Psoas muscle (tissue), 8 donors: ENCODE data around the gene STEAP2. TPM values are rescaled to one million over a fixed set of nuclear protein-coding genes. Genes with fewer than 3 reads are reported as not detected.

ENCODE experiments used
- ATAC-seq, 4 donors: fragments of 200-7000 bp; cut with Tn5 transposase; one replicate each; pipeline ENCODE4 v1.9.1; 2020; ENCODE audit warnings: moderate library complexity in 3 of 4, mild to moderate bottlenecking in 2 of 4
- DNase-seq, 2 donors: peaks; one replicate each; pipeline ENCODE4 v3.0.0-alpha.2; 2020
- H3K27ac ChIP-seq: fragments of 200-600 bp; one replicate; pipeline ENCODE4 v1.8.0; 2022
- H3K27me3 ChIP-seq, 3 donors: fragments of 200-600 bp in 1 of 3; one replicate each; pipeline versions ENCODE4 v1.6.1 to v1.8.0; 2013 to 2022; ENCODE audit warnings: low read length in 2 of 3, mild to moderate bottlenecking in 2 of 3, moderate library complexity in 1 of 3; ENCODE audit not compliant: insufficient read depth in 3 of 3
- H3K36me3 ChIP-seq, 2 donors: fragments of 200-600 bp in 1 of 2; one replicate each; pipeline versions ENCODE4 v1.6.1 to v1.8.0; 2013 to 2022; ENCODE audit warnings: low read depth in 1 of 2, mild to moderate bottlenecking in 1 of 2, moderate library complexity in 1 of 2; ENCODE audit not compliant: insufficient read depth in 1 of 2
- H3K4me1 ChIP-seq: fragments of 200-600 bp; one replicate; pipeline ENCODE4 v1.8.0; 2022
- H3K4me3 ChIP-seq: fragments of 200-600 bp; one replicate; pipeline ENCODE4 v1.8.0; 2022; ENCODE audit warnings: mild to moderate bottlenecking
- H3K9me3 ChIP-seq: fragments of 200-600 bp; one replicate; pipeline ENCODE4 v1.8.0; 2022
- CTCF ChIP-seq: fragments of 200-600 bp; IDR thresholded peaks from one replicate; pipeline ENCODE4 v1.8.0; 2022; ENCODE audit warnings: antibody characterized with exemption
- WGBS, 3 donors: extraction: QIAGEN DNeasy Blood & Tissue Kit; methylation state at CpG; one replicate each; pipeline versions ENCODE4 v1.1.6 to v1.1.7; 2013; 5-methylcytosine and 5-hydroxymethylcytosine counted together
- intact Hi-C, 2 donors: fragments of 100-400 bp; cut with DNase I; formaldehyde crosslinking; loops; one replicate each; pipeline versions ENCODE4 v1.11.0 to v1.14.2; 2022
- polyA plus RNA-seq, 3 donors: library from polyadenylated mRNA; stranded (reverse); fragments of 200-250 nt; gene quantifications; one replicate each; pipeline ENCODE4 v1.2.3, GENCODE V29; 2013
- total RNA-seq, 4 donors: library from RNA; stranded (reverse); fragmentation: NEBNext Ultra II Directional in 2 of 4; extraction: Animal tissue kit (Norgen Biotek cat#: 25700) in 2 of 4; gene quantifications; one replicate each; pipeline versions ENCODE4 v1.2.1 to v1.2.4, GENCODE V29; 2021 to 2023
- donor health status: healthy with polysubstance abuse.
- donor health status: DM: no; HTN: no; CAD: no; lungs with moderate emphysema.
- donor health status: Bipolar disorder and iron deficiency.
- donor health status: healthy.
- donor health status: DM: yes; HTN: yes; CAD: no.
- donor health status: DM: no; HTN: no; CAD: no.
- donor health status: DM: no; HTN: no; CAD: no.
- donor health status: DM: yes; HTN: yes; CAD: no.

STEAP2 gene
- total and polyA plus RNA-seq, 7 donors = 0.32 to 3.7 (median 1.4) TPM

GRCh38 chr7:90242369-90243168, 31.0 kb downstream of the STEAP2 start:
- H3K36me3 ChIP-seq = no peaks in the 10 kb centered on the region
- peaks cover 10% of the 10 kb centered on the region for H3K4me1 ChIP-seq
- no peak for TF ChIP-seq CTCF
- no peak for ATAC-seq
- H3K4me3 ChIP-seq = no peak overlapping the region
- intact Hi-C loops = no loop called here
- H3K27ac ChIP-seq = no peak overlapping the region
- 65 to 84% (median 69%) methylated on average over 3 of the region's 3 CpGs for WGBS, 3 donors
- H3K9me3 ChIP-seq = no peaks in the 10 kb centered on the region
- no peak for DNase-seq
- H3K27me3 ChIP-seq = no peaks in the 10 kb centered on the region

GRCh38 chr7:90243556-90243955, 32.0 kb downstream of the STEAP2 start:
- ATAC-seq = no peak
- no peak for DNase-seq
- H3K4me3 ChIP-seq = no peak overlapping the region
- TF ChIP-seq CTCF = no peak
- intact Hi-C loops = no loop called here
- WGBS, 3 donors = 24 to 40% (median 32%) methylated on average over 1 of the region's 1 CpG
- H3K36me3 ChIP-seq = no peaks in the 10 kb centered on the region
- no peaks in the 10 kb centered on the region for H3K27me3 ChIP-seq
- no peaks in the 10 kb centered on the region for H3K9me3 ChIP-seq
- no peak overlapping the region for H3K27ac ChIP-seq
- peaks cover 10% of the 10 kb centered on the region for H3K4me1 ChIP-seq

- WGBS, 3 donors = 10 to 15% (median 11%) methylated on average over 6 of the region's 6 CpGs
- Histone ChIP-seq H3K4me1 (peaks cover 10% of the 10 kb centered on the region), H3K36me3 (no peaks in the 10 kb centered on the region), H3K9me3 (no peaks in the 10 kb centered on the region), H3K27ac (no peak overlapping the region), H3K27me3 (no peaks in the 10 kb centered on the region), H3K4me3 (peak overlapping the region; percentile 95)
- TF ChIP-seq CTCF = no peak
- ATAC-seq = no peak
- intact Hi-C loops = no loop called here
- no peak for DNase-seq
Observed at GRCh38 chr7:90244565-90244908, 33.0 kb downstream of the STEAP2 start.

GRCh38 chr7:90244909-90245851, 33.6 kb downstream of the STEAP2 start, which contains the start of gene CFAP69:
Gene CFAP69, plus strand, starts transcription at chr7:90245174. Its CDS starts 251 bp downstream, at chr7:90245425.
- peak within 1 kb of the TSS; percentile 15 for H3K27ac ChIP-seq

More at GRCh38 chr7:90244909-90245851, 33.6 kb downstream of the STEAP2 start, which contains the start of gene CFAP69:
- intact Hi-C loops = no loop called here
- Histone ChIP-seq H3K36me3 (no peaks in the 10 kb centered on the region), H3K9me3 (no peaks in the 10 kb centered on the region), H3K27me3 (no peaks in the 10 kb centered on the region), H3K4me3 (peak within 1 kb of the TSS; percentile 95), H3K4me1 (peaks cover 10% of the 10 kb centered on the region)
- ATAC-seq = peak; percentile 96 to 99 (median 98)
- 1% methylated on average over 57 to 59 of the region's 59 CpGs for WGBS, 3 donors
- peak; percentile 24 for TF ChIP-seq CTCF
- DNase-seq = peak; percentile 92 to 94
